Posterior cingulate gyrus (tissue), 11 donors: ENCODE results near the gene MYOD1.
A peak's percentile ranks its signal among the peaks of the same experiment; 100 is the strongest.

Source experiments
- DNase-seq, 10 donors: peaks; one replicate each; pipeline versions ENCODE4 v3.0.0 to v3.0.0-alpha.2; 2020 to 2021; ENCODE audit warnings: mixed read lengths in 3 of 10
- intact Hi-C: fragments of 100-400 bp; cut with DNase I; formaldehyde crosslinking; loops from one replicate; pipeline ENCODE4 v1.15.1; 2023

The MYOD1 gene

DNA sequence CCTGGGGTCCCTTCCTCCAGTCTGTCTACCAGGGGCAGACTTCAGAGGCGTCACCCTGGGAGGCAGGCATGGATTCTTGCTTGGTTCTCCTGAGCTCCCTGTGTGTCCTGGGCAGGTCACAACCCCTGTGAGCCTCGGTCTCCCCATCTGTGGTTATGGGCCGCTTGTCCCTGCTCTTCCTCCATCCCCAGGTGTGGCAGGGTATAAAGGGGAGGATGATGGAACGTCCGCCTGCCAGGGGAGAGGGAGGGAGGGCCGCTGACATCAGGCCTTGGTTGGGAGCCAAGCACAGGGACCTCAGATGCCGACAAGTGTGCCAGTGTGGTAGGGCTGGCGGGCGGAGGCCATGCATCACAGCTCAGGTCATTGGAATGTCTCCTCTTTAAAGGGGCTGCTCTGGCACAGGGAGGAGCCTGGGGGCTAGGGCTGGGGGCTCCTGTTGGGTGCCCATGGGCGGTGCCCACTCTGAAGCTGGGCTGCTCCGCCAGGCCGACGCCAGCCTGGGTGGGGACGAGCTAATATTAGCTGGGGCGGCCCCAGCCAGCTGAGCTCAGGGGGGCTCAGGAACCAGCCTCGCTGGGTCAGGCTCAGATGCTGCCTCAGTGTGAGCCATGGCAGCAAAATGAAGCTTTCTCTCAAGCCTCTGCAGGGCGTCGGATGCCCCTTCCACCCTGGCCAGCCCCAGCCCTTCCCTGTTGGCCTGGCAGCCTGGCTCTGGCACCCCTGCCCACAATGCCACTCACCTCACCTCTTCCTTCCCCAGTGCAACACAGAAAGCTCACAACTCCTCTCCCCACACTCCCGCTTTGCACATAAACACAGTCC is 28.0 kb downstream of the MYOD1 start:
- intact Hi-C loops = no loop called here
- DNase-seq = peak in 3 of 10 donors; percentile 48 to 72 (median 63)

DNA sequence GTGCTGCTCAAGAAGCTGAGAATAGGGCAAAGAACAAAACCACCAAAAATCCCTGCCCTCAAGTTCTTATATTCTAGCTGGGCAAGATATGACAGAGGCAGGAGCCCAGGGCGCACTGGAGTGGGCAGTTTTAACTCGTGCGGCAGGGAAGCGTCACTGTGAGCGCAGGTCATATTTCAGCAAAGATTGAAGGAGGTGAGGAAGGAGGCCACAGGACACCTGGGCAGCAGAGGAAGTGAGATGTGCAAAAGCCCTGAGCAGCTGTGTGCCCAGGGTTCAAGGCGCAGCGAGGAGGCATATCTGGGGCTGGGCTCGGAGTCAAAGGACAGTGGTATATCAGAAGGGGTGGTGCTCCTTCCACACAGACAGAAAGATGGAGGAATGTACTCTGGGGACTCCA is 28.7 kb downstream of the MYOD1 start:
- intact Hi-C loops = no loop called here
- peak in 1 of 10 donors; percentile 62 for DNase-seq

DNA sequence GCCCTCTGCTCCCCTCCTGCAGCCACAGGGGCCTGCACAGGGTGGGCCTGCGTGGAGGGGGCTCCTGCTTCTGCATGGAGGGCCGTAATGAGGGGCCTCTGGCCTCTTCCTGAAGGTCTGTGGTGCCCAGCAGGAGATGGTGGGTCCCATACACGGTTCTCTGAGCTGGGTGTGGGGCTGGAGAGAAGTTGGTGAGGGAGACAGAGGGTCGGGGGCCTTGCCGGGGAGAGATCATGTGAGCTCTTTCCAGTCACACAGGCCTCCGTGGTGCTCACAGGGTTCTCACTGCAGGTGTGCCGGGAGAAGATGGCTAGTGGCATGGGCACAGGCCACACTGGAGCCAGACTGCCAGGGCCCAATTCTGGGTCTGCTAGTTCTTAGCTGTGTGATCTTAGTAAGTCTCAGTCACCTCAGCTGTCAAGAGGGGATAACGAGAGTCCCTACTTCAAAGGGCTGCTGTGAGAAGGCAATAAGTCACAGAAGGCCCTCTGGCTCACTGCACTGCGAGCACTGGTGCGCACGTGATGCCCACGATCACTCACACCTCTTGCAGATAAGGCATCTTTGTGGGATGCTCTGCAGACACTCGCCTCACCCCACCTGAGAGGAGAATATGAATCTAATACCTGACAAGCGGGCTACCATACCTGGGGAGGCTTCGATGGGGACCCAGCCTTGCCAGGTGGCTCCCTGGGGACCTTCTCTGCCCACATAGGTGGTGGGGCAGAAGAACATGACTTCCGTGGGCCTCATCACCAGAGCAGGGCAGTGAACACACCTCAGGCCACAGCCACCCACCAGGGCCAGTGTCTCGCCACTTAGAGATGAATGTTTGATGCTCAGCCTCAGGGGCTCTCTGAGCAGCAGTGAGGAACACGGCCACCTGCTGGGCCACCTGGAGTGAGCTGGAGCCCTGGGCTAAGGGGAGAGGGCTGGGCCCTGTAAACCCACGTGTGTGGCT is 29.7 kb downstream of the MYOD1 start:
- intact Hi-C loops = no loop called here
- DNase-seq = peak in 3 of 10 donors; percentile 44 to 67 (median 63)

DNA sequence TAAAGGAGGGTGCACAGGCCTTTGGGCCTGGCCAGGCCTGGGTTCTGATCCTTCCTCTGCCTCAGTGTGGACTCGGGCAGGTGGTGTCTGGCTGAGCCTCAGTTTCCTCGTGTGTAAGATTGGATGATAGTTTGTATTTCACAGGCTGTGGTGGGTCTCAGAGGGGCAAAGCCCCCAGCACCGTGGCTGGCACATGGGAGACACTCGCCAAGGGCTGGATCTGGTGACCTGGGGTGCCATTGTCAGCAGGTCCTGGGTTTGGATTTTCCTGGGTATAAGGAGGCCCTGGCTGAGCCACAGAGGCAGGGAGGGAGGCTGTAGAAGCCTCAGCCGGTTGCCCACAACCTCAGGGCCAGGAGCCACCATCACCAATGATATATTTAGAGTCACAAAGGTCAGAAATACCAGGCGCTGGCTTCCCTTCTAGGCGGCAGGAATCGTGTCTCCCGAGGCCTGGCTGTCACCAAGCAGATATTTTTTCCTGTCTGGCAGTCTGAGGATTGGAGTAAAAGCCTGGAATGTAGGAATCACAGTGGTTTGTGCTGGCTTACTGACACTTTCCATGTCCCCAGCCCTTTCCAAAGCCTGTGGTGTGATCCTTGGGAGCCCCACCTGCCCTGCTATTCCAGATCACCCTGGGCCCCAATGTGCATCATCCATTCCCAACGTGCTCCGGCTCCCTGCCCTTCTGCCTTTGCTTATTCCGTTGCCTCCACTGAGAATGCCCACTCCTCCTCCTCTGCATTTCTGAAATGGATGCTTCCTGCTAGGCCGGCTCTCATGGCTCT is 30.8 kb downstream of the MYOD1 start:
- peak in 4 of 10 donors; percentile 1 to 59 (median 50) for DNase-seq
- intact Hi-C loops = no loop called here

DNA sequence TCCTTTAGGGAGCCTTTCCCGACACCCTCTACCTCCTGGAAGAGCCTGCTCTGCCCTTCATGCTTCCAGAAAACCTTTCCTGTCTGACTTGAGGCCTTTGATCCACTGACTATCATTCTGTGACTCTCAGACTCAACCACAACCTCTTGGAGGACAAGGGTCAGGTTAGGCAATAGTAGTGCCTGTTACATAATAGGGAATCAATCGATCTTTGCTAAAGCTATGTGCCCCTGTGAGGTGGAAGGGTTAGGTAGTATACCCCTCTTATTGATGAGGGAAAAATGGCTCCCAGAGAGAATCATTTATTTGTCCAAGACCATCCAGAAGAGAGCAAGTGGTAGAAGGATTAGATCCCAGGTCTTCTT is 31.4 kb downstream of the MYOD1 start:
- intact Hi-C loops = no loop called here

DNA sequence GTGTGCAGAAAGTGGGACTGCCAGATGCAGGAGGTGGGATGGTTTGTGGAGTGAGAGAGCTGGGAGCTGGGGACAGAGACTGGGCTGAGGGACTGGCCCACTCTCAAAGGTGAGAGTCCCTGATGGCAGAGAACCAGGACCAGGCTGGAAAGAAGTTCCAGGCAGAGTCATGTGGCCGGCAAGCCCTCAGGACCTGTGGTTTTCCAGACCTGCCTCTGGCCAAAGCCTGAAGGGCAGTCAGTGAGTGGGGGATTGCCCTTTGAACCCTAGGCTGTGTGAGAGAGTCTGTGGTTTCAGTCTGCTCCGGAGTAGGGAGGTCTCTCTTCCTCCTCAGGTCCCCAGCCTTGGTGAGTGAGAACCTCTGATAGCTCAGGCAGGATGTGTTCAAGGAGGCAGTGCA is 32.2 kb downstream of the MYOD1 start:
- intact Hi-C loops = no loop called here
- DNase-seq = peak in 3 of 10 donors; percentile 6 to 72 (median 31)

More for the DNA sequence above, 31.4 kb downstream of the MYOD1 start:
- DNase-seq = no peak

DNA sequence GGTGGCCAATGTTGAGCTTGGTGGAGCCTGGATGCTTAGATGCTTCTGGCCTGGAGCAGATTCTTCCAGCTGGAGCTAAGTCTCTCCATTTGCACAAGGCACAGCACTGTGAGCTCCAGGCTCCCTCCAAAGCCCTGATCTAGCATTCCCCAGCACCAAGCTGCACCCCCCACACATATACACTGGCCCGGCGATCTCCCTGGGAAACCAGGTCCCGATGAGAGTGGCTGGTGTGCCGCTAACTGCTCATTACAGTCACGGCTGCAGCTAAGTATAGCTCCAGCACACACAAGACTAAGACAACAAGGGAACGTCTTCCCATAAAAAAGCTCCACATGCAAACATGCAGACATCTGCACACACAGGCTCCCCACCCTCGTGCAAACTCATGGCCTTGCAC is 32.8 kb downstream of the MYOD1 start:
- peak in 6 of 10 donors; percentile 63 to 94 (median 81) for DNase-seq
- intact Hi-C loops = no loop called here

DNA sequence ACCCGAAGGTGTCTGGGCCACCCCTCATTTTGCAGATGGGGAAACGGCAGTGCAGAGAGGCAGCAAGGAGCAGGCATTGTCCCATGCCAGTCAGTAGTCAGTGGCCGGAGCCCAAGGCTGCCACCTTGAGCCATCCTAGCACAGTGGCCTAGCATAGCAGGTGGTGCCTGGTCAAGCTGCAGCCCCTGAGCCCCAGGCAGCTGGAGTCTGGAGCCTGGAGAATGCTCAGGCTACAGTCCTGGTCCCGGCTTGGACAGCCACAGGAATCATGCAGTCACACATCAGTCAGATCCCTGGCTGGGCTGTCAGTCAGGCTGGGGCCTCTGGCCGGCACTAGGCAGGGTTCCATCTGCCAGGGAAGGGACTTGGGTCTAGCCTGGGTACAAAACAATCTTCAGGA is 33.8 kb downstream of the MYOD1 start:
- intact Hi-C loops = no loop called here
- peak in 3 of 10 donors; percentile 67 to 84 (median 68) for DNase-seq

DNA sequence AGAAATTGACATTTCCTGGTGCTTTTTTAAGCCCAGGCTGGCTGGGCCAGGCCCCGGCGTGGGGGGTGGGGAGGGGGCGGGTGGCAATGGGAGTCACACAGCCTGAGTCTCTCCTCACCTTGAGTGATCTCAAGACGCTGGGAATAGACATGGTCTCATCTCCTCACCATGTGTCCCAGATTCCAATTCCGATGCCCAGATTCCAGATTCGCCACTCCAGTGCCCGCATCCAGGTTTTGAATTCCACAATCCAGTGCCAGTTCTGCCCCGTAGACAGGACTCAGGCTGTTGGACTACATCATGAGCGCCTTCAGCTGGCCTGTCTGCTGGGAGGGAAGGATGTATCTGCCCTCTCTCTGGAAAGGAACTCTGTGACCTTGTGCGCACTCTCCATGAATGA is 34.3 kb downstream of the MYOD1 start:
- DNase-seq = peak in 4 of 10 donors; percentile 27 to 89 (median 82)
- intact Hi-C loops = no loop called here

DNA sequence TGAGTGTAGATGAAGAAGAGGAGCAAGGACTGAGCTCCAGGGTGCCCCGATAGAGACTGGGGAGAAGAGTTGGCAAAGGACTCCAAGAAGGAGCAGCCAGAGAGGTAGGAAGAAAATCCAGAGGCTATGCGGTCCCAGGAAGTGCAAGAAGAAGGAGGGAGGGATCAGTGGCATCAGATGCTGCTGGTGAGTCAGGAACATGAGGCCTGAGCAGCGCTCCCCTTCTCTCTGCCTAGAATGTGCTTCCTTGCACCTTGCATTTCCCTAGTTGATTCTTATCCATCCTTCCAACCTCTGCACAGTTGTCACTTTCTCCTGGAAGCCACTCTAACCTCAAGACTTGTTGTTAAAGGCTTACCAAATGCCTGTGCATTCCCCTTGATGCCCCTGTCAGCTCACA is 36.5 kb downstream of the MYOD1 start:
- DNase-seq = peak in 4 of 10 donors; percentile 24 to 78 (median 58)
- intact Hi-C loops = no loop called here

DNA sequence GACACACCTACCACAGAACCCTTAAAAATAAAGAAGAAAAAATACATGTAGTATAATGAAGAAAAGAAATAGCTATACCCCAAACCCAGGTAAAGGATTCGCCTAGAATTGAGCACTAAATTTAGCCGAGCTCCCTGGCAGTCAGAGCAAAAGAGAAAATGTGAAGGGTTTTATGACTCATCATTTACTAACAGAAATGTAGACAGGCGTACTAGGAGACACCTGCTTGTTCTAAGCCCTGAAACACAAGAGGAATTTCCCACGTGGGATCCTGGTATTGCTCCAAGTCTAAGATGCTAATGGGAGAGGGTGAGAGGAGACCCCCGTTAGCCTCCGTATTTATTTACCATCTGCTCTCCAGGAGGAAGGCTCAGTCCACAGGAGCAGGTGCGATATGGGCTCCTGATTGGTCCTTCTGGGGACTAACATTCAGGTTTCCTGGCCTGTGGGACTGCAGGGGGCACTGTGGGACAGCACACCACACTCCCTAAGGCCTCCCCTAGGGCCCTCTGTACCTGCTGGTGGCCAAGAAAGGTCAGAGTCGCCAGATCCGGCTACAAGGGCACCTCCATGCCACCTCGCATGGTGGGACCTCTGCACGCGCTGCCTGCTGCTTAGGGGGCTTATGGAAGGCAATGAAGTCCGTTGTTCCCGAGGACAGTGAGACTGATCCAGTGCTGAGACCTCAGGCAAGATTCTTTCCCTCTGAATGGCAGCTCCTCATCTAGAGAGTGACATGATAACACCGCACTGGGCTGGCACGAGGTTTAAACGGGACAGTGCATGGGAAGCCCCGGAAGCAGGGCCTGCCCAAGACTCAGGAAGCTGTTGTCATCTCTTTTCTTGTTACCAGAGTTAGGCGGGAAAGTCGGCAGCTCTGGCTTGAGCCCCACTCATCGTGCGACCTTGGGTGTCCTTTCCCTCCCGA is 41.0 kb downstream of the MYOD1 start:
- intact Hi-C loops = no loop called here
- peak in 6 of 10 donors; percentile 27 to 91 (median 52) for DNase-seq

DNA sequence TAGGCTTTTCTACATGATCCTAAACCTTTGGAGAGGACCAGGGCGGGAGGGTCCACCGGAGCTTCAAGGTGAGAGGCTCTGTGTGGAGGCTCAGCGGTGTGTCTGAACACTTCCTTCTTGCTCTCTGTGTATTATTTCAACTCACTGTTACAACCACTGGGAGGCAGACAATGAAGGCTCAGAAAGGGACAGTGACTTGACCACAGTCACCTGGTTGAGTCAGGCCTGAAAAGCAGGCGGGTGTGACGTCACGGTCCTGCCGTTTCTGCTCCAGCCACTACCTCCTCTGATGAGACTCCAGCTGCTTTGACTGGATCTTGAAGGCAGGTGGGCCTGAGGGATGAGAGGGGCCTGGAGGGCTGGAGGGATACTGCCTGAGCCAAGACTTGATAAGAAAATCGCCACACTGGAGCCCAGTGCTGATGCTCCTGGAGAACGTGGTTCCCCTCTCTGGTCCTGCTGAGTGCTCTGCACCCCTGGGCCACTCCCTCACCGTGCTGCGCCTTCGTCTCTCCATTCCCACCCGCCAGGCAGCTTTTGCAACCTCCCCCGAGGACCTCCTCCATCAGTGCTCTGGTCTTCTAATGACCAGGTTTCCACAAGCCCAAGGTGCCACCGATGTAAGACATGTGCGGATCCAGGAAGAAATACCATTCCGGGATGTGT is 43.1 kb downstream of the MYOD1 start:
- DNase-seq = peak in 4 of 10 donors; percentile 18 to 74 (median 46)
- intact Hi-C loops = no loop called here

DNA sequence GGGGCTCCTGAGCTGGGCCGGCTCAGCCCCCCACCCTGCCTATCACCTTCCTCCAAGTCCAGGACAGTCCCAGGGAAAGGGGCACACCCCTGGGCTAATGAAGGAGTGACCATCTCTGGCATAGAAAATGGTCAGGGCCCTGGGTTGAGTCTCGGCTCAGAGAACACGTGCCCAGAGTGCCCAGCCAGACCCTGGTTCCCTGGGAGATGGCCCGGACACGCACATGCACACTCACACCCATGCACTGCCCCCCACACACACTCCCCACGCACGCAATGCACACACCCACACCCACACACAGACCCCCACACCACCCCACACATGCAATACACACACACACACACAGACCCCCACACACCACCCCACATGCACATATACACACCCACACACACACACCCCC is 43.9 kb downstream of the MYOD1 start:
- intact Hi-C loops = no loop called here

DNA sequence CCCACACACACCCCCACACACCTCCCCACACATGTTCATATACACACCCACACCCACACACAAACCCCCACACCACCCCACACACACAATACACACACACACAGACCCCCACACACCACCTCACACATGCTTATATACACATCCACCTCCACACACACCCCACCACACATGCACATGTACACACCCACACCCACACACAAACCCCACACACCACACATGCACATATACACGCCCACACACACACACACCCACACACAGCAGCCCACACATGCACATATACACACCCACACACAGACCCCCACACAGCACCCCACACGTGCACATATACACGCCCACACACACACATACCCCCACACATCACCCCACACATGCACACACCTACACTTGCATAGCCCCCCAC is 44.3 kb downstream of the MYOD1 start:
- intact Hi-C loops = no loop called here
- DNase-seq = no peak

More for the DNA sequence above, 43.9 kb downstream of the MYOD1 start:
- peak in 3 of 10 donors; percentile 9 to 61 (median 54) for DNase-seq

DNA sequence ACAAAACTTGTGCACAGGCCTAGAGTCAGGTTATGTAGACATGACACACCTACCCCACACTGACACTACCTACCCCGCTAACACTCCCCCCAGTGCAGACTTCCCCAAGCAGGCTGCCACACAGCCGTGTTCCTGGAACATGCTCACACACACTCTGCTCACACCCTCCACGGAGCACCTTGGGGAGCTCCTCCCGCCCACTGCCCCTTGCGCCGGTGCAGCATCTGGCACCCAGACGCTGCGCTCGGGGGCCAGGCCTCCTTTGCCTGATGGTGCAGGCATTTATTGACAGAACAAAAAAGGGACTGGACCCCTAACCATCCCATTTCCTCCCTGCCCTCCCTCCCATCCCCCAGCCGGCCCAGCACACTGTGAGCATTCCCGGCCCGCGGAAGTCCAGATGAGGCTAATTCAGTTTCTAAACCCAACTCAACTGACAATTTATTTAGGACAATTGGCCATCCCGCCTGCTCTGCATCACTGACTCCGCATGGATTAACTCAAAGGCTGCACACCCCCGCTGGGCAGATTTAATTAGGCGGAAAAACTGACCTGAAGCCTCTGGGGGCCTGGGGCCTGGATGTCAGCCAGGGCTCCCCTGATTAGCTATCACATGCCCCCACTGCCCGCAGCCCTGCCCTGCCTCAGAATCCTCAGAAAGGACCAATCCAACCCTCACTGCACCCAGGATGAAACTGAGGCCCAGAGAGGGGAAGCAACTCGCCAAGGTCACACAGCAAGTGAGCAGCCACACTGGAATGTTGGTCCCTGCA is 45.3 kb downstream of the MYOD1 start:
- intact Hi-C loops = no loop called here
- DNase-seq = peak in 4 of 10 donors; percentile 26 to 74 (median 70)

DNA sequence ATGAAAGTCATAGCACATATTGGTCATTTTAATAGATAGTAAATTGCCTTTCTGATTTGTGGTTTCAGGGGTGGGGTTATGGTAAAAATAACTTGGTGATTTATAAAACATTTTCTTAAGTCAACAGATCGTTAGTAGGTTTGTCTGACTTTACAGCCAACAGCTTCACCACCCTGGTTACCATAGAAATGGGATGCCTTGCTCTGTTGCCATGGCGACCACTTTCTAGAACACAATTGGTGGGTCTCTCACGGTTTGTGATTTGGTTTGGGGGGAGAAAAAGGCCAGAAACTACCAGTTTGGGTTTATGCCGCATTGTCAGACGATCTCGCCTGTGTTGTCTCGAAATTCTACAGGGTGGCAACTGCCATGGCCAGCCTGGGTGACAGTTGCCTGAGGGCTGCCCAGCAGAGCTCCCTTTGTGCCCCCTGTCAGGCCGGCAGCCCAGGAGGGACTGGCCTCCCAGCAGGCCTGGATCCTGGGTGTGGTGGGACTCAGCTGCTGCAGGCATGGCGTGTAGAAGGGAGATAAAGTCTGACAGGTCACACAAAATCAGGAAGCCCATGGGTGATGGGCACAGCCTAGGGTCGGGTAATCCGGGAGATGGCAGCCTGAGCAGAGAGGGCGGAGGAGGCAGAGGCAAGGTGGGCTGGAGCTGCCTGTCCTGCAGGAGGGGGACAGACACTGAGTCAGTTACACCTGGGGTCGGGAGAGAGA is 46.1 kb downstream of the MYOD1 start:
- intact Hi-C loops = no loop called here
- peak in 5 of 10 donors; percentile 27 to 81 (median 56) for DNase-seq

DNA sequence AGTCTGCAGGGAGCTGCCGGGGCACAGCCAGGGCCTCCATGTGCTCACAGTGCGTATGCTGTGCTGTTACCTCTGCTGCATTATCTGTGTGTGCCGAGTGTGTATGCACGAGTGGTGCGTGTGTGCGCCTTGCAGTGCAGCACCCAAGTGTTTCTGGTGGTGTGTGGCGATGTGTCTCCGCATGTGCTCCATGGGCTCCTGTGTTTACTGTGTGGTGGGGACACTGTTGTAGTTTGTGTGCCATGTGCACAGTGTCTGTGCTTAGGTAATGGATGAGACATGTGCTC is 46.6 kb downstream of the MYOD1 start:
- peak in 1 of 10 donors; percentile 79 for DNase-seq
- intact Hi-C loops = no loop called here
